ENCODE results near the gene CGAS.
"Not testable (repeated sequence)": the region's sequence is repeated elsewhere in the genome, so short reads cannot be mapped to it uniquely, and the experiment has no call there.

CGAS gene

GRCh38 chr6:73382462-73383113 lies 69.5 kb downstream of the CGAS start:
- Mint-ChIP-seq H3K36me3 (ENCODE audit: low read depth) (no peaks in the 10 kb centered on the region), H3K27ac (no peak overlapping the region), H3K27me3 (no peaks in the 10 kb centered on the region), H3K9me3 (no peaks in the 10 kb centered on the region), H3K4me1 (ENCODE audit: low read depth) (no peaks in the 10 kb centered on the region), H3K4me3 (no peak overlapping the region)
- DNase-seq: no peak

- not testable (repeated sequence) for H3K27me3 Mint-ChIP-seq; H3K4me1 Mint-ChIP-seq (ENCODE audit: low read depth); H3K27ac Mint-ChIP-seq; H3K9me3 Mint-ChIP-seq; DNase-seq; H3K4me3 Mint-ChIP-seq; H3K36me3 Mint-ChIP-seq (ENCODE audit: low read depth)
Measured at GRCh38 chr6:73381531-73381930, 70.6 kb downstream of the CGAS start.

- Mint-ChIP-seq H3K27me3 (no peaks in the 10 kb centered on the region), H3K9me3 (peaks cover 6% of the 10 kb centered on the region)
- DNase-seq: no peak
Measured at GRCh38 chr6:73377225-73377624, 74.9 kb downstream of the CGAS start.

GRCh38 chr6:73375216-73375615 lies 76.9 kb downstream of the CGAS start:
- no peak for DNase-seq
- Mint-ChIP-seq H3K27me3 (no peaks in the 10 kb centered on the region), H3K4me3 (no peak overlapping the region), H3K9me3 (peaks cover 6% of the 10 kb centered on the region), H3K36me3 (ENCODE audit: low read depth) (no peaks in the 10 kb centered on the region), H3K27ac (no peak overlapping the region), H3K4me1 (ENCODE audit: low read depth) (no peaks in the 10 kb centered on the region)

More at GRCh38 chr6:73377225-73377624, 74.9 kb downstream of the CGAS start:
- Mint-ChIP-seq H3K4me1 (ENCODE audit: low read depth) (no peaks in the 10 kb centered on the region), H3K36me3 (ENCODE audit: low read depth) (no peaks in the 10 kb centered on the region), H3K27ac (no peak overlapping the region), H3K4me3 (no peak overlapping the region)
